Upper lobe of left lung (tissue), 4 donors: ENCODE data around the gene CDKN1C.

Experiments used
- CTCF ChIP-seq, 6 experiments: fragments of 450-650 bp in 4 of 6; fragments of 200-600 bp in 2 of 6; sonication (generic) in 2 of 6; IDR thresholded peaks; one replicate each; pipeline ENCODE4 v1.5.1; 2016 to 2019; ENCODE audit warnings: antibody characterized with exemption in 6 of 6
- EP300 ChIP-seq, 4 donors: sonication (generic); formaldehyde crosslinking; IDR thresholded peaks; one replicate each; pipeline ENCODE4 v1.5.1; 2017; ENCODE audit warnings: antibody characterized with exemption in 4 of 4, control low read depth in 2 of 4
- POLR2A ChIP-seq, 4 donors: fragments of 450-650 bp; IDR thresholded peaks; one replicate each; pipeline ENCODE4 v1.5.1; 2016 to 2017; ENCODE audit warnings: antibody characterized with exemption in 4 of 4, mild to moderate bottlenecking in 2 of 4
- POLR2AphosphoS5 ChIP-seq, 2 donors: sonication (generic); formaldehyde crosslinking; IDR thresholded peaks; one replicate each; pipeline ENCODE4 v1.5.1; 2017; ENCODE audit warnings: antibody characterized with exemption in 2 of 2

GRCh38 chr11:2886936-2887335 lies 1.4 kb upstream of the CDKN1C start:
- TF ChIP-seq CTCF (IDR thresholded peaks at IDR 0.05) (no peak), POLR2AphosphoS5 (IDR thresholded peaks at IDR 0.05) (no peak), POLR2A (IDR thresholded peaks at IDR 0.05) (no peak), EP300 (IDR thresholded peaks at IDR 0.05) (no peak)
